Central memory CD4-positive, alpha-beta T cell (primary cell): Measurements from ENCODE around the gene SKAP1.

Experiments used
- DNase-seq: peaks from one replicate; pipeline ENCODE4 v3.0.0; 2022

The SKAP1 gene

DNA sequence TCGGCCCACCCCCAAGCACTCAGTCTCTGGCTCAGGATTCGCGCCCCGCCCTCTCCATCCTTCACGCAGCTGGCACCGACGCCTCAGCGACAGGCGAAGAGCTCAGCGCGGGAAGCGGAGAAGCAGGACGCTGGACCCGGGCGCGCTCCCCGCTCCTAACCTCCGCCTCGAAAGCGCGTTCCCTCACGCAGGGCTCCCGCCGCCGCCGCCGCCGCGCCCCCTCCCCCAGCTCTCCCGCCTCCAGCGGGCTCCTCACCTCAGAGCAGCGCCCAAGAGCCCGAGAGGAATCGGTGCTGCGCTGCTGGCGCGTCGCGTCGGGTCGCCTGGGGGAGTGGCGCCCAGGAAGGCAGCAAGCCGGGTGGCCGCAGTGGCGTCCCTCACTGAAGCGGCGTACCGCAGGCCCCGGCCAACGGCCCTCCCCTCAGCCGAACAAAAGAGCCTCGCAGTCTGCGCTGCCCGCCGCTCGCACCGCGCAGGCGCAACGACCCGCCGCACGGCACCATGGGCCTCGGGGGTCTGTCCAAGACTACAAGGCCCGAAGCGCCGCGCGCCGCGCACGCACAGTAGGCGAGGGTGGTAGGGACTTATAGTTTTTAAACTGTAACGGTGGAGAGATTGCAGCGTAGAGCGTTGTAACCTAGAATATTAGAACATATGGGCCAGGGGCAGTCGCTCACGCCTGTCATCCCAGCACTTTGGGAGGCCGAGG lies 328.8 kb downstream of the SKAP1 start, which contains the start of gene CBX1:
Gene CBX1 (minus strand): TSS at position 467 of the 709 bp plus-strand sequence. CDS start 24,474 bp downstream, outside the sequence.
- DNase-seq = peak; percentile 93

DNA sequence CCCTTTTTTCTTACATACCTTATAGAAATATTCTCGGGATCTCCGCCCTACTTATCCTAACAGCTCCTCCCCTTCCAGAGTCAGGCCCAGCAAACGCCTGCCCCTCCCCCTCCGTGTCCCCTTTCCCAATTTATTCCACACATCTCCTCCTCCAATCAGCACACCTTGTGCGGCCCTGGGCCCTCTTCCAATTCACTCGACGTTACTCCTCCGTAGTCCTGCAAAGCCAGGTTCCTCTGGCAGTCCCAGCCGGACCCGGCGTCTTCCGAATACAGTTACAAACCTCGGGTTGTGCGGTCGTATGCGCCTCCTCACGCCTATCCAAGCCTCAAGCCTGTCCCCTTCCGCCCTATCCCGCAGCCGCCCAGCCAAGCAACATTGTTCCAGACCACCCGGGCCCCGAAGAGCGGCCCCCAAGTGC lies 329.4 kb downstream of the SKAP1 start:
- no peak for DNase-seq

DNA sequence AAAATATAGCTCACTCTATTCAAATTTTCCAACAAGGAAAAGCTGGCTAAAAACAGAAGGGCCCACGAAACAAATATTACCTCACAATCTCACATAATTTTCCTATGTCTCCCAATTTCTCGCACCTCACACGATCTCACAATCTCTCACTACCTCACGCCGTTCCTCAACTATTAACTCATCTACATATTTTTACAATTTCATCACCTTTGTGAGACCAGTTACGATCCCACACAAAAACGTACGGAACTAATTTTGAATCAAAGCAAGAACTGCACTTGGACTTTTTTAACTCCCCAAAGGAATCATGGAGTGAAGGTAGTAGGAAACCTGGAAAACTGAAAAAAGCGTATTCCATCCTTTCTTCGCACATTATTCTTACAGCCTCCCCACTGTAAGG lies 329.9 kb downstream of the SKAP1 start:
- DNase-seq = no peak

DNA sequence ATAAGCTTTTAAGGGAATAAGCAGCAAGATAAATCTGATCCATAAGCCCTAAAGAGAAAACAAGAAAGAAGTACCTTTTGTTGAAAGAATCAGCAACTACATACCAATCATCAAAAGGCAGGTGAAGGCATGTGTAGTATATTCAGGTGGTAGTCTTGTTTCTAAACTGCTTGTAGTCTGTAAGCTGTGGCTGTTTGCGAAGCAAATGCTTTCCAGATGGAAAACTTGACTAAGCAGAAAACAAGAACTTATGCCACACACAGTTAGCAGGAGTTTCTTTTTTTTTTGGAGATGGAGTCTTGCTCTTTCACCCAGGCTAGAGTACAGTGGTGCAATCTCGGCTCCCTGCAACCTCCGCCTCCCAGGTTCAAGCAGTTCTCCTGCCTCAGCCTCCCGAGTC lies 334.4 kb downstream of the SKAP1 start:
- no peak for DNase-seq

DNA sequence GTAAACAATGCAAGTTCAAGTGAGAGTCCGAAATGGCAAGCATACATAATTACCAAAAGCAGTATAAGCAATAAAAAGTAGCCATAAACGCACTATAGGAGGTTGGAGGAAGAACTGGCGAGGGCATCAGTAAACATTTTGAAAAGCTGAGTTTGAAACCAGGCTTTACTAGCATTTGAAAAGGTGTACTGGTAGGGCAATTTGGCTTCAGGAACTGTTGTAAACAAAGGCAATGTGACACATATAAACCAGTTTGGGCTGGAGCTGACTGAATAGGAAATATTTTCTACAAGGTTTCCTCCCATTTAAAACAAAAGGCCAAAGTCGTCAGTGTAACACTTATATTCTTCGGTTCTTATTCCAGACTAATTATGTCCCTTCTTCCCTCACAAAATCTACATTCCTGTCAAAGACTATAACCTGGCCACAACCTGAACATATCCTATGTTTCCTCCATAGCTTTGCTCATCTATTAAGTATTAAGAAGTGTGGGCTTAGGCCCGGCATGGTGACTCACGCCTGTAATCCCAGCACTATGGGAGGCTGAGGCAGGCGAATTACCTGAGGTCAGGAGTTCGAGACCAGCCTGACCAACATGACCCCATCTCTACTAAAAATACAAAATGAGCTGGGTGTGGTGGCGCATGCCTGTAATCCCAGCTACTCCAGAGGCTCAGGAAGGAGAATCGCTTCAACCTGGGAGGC lies 336.5 kb downstream of the SKAP1 start:
- no peak for DNase-seq

DNA sequence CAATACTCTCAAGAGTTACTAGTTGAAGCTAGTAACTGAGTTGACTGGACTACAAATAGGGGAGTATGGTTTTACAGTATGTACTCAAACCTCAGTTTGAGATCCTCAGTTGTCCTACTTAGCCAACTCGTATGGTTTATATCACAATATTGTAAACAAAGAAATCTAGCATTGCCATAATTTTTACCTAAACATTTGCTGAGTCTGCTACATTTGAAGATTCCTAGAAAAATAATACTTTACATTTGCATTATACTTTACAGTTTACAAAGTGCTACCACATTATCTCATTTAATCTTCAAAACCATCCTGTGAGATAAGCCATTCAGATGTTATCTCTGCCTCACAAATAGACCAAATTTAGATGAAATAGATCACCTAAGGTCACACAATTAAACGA lies 345.1 kb downstream of the SKAP1 start:
- DNase-seq = no peak
